GM18519 (cell line): ENCODE measurements around the gene FBXL17.
"Not testable (repeated sequence)": the region's sequence is repeated elsewhere in the genome, so short reads cannot be mapped to it uniquely, and the experiment has no call there.

Source experiments
- ATAC-seq: cut with Tn5 transposase; IDR thresholded peaks from one replicate; pipeline ENCODE4 v1.9.1; 2021; ENCODE audit warnings: mild to moderate bottlenecking, moderate library complexity; ENCODE audit not compliant: unreplicated experiment, low FRiP score

Gene FBXL17

DNA sequence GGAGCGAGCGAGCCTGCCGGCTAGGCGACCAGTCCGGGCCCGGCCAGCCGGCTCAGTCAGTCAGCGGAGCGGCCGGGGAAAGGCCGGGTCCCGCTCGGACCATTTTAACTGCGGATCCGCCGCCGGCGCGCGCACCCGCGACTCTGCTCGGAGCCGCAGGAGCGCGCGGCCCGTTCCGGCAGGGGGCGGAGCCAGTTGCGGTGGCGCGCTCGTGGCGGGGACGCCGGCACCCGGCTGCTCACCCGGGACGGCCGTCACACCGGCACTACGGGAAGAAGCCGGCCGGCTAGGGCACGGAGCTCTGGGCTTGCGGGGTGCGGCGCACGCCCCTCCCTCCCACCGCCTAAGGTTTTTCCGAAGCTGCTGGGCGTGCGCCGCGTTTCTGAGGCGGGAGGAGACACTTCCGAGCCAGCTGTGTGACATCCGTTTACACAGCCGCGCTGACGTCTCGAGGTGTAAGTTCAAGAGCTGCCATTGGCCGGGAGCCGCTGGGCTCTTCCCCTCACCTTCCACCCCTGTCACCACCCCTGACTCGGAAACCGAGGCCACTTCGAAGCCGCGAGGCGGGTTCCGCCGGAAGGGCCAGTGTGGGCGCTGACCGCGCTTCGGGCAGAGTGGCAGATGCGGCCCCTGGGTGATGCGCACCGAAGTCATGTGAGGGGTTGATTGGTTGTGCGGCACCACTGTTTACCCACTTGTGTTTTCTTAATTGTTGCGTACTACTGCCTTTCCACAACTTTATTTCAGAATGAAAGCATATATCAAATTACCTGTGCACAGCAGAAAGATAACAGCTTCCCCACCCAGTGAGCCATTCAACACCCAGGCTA lies at the start of gene FBXL17:
Gene FBXL17, minus strand, starts transcription at position 145 of the 830 bp plus-strand sequence.
- peak; percentile 72 for ATAC-seq

DNA sequence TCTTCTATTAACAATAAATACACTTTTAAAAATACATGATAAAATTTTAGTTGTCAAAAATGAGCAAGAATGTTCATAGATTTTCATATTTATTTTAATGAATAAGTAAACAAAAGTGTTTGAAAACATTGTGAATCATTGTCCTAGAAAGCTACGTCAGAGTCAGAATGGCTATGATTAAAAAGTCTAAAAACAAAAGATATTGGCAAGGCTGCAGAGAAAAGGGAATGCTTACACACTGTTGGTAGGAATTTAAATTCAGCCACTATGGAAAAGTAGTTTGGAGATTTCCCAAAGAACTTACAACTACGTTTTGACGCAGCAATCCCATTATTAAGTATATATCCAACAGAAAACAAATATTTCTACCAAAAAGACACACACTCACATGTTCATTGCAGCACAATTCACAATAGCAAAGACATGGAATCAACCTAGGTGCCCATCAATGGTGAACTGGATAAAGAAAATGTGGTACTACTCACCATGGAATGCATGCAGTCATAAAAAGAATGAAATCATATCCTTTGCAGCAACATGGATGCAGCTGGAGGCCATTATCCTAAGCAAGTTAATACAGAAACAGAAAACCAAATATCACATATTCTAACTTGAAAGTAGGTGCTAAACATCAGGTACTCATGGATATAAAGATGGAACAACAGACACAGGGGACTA lies 49.2 kb upstream of the FBXL17 start:
- ATAC-seq = no peak

DNA sequence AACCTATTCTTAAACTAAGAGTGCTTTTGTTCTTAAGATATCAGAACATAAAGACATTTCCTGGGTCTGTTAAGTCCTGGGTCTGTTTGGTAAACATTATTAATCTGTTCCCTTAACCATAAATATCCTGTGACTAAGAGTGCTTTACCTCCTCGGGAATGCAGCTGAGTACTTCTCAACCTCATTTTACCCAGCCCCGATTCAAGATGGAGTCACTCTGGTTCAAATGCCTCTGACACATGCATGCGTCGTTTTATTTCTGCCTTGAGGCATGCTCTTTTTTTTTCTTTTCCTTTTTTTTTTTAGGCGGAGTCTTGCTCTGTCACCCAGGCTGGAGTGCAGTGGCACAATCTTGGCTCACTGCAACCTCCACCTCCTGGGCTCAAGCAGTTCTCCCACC lies 39.8 kb upstream of the FBXL17 start:
- ATAC-seq = no peak

GRCh38 chr5:108420755-108421154 lies 38.9 kb upstream of the FBXL17 start:
- no peak for ATAC-seq

DNA sequence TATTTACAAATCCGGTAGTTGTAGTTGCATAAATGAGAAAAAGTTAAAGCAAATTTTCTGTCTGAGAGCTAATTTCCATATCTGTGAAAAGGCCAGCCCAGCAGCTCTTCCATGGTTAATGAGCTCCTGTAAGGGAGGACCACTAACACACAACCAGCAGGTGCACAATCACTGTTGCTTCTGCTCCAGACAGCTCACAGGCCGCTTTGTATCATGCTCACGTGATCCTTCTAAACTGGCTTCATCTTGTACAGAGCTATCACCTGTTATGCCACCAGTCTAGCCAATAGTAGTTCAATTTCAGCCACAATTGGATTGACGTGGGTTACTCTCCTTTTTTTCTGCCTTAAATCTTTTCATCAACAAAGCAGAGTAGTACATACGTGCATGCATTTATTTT lies 38.3 kb upstream of the FBXL17 start:
- no peak for ATAC-seq

DNA sequence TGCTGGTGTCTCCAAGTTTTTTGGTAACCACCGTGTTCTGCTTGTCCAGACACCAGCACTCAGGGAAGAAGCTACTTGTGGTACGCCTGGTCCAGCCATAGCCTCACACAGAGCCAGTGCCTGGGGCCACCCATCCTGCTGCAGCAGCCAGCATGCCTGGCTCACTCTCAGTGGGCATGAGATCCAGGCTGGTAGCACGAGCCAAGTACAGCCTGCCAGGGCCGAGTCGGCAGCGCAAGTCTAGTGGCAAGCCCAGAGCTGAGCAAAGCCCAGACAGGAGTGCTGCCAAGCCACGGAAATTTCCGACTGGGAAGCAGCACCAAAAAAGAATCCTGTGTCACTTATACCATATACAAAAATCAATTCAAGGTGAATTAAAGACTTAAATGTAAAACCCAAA lies 36.3 kb upstream of the FBXL17 start:
- no peak for ATAC-seq

DNA sequence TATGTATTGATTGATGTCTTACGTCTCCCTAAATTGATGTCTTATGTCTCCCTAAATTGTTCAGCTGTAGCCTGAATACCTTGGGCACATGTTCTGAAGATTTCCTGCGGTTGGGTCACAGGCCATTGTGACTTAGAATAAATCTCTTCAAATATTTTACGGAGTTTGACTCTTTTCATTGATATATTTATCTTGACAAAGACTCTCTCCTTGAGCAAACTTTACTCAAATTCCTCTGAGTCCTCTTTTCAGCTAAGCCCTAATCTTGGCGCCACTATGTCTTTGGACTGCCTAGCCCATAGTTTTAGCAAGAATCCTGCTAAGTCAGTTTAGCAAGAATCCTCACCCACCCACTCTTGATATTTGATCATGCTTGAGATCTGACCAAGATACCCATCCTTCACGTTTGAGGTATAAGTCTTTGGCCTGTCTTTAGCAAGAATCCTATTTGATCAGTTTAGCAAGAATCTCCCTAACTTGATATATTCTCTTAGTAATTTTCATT lies 35.3 kb upstream of the FBXL17 start:
- no peak for ATAC-seq

- no peak for ATAC-seq
These were observed 33.8 kb upstream of the FBXL17 start for GRCh38 chr5:108415726-108416125.

DNA sequence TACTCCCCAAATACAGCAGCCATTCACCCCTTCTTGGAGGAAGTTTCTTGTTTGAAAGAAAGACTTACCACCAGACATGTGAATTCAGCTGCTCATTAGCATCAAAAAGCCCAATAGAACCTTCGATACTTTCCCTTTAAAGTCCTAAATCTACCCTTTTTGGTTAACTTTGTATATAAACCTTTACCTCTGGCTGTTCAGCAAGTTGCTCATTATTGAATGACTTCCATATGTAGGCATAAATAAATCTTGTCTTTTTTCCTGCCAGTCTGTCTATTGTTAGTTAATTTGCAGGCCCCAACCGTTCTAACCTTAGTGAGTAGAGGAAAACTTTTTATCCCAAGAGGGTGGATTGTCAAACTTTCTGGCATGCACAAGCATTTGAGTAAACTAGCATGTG lies 27.9 kb upstream of the FBXL17 start:
- no peak for ATAC-seq

DNA sequence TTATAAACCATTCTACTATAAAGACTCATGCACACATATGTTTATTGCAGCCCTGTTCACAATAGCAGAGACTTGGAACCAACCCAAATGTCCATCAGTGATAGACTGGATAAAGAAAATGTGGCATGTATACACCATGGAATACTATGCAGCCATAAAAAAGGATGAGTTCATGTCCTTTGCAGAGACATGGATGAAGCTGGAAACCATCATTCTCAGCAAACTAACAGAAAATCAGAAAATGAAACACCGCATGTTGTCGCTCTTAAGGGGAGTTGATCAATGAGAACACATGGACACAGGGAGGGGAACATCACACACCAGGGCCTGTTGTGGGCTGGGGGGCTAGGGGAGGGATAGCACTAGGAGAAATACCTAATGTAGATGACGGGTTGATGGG lies 23.3 kb upstream of the FBXL17 start:
- ATAC-seq = not testable (repeated sequence)

- no peak for ATAC-seq
These were observed 17.1 kb upstream of the FBXL17 start for GRCh38 chr5:108398964-108399363.

- ATAC-seq = not testable (repeated sequence)
These were observed 14.9 kb upstream of the FBXL17 start for GRCh38 chr5:108396837-108397236.

DNA sequence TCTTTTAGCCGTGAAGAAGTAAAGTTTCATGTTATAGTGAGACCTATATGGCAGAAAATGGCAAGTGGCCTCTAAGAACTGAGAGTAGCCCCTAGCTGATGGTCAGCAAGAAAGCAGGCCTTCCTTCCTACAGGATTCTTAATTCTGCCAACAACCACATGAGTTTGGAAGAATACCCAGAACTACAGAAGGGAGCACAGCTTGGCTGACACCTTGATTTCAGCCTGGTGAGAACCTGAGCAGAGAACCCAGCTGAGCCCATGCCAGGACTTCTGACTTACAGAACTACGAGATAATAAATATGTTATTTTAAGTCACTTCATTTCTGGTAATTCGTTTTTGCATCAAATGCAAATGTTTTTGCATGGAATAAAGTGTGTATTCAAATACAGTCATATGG lies 5.9 kb upstream of the FBXL17 start:
- no peak for ATAC-seq

DNA sequence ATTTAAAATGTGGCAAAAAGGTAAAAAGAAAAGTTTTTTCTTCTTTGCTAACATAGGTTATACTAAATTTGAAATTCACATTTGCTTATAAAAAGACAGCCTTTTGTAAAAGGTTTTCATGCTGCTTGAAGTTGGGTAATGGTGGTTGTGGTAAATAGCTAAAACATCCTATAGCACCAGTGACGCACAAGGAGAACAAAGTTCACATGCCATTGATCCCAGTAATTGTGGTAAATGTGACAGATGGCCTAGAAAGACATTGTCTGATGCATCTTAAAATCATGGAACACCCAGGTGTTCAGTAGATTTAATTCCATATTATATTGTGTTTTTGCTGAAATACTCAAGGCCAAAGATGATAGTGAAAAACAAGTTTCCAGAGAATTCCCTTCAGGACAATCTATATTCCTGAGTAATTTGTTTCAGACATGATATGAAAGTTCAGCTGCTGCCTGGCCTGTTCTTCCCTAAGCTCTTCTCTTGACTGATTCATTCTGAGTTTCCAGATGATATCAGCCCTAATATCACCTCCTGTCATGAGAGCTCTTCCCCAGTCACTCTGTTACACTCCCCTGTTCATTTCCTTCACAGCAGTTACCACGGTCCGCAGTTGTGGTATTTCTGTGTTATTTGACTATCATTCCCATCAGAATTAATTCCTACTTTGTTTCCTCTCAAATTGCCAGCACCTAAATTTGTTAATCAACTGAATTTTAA lies 4.6 kb upstream of the FBXL17 start:
- no peak for ATAC-seq

GRCh38 chr5:108384741-108385140 lies 2.8 kb upstream of the FBXL17 start:
- ATAC-seq = no peak

- ATAC-seq = peak; percentile 5
These were observed 959 bp upstream of the FBXL17 start for GRCh38 chr5:108382784-108383330.

GRCh38 chr5:108381350-108381953 lies 446 bp downstream of the FBXL17 start:
- ATAC-seq = peak; percentile 33

DNA sequence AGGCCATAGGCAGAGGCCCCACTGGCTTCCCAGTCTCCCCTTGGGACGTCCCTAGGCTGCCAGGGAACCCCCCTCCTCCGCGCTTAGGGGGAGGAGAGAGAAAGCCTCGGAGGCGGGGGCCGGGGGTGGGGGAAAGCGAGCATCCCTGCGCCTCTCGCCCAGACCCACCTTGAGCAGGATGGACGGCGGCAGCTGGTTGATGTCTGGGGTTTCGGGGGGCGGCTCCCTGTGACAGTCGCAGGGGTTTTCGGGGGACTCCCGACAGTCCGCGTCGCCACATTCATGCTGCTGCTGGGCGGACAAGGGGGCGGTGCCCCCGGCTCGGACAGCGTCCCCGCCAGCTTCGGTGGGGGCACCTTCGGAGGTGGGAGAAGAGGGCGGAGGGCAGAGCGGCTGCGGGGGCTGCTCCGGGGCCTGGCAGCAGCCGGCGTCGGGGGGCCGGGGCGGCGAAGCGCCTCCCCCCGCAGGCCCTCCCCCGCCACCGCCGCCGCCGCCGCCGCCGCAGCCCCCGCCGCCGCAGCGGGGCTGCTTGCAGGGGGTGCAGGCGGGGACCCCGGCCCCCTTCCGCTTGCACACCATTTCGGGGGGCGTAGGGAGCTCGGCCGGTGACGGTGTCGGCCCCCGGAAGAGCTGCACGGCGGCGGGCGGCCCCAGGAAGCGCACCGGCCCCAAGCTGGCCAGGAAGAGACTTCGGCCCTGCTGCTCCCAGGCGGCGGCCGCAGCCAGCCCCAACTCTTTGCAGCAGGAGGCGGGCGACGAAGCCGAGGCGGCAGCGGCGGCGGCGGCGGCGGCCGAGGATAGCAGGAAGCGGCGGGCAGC lies 1.2 kb downstream of the FBXL17 start:
- peak; percentile 15 for ATAC-seq

GRCh38 chr5:108379722-108380530 lies 2.0 kb downstream of the FBXL17 start:
- no peak for ATAC-seq
